AG08396 (cell line): ENCODE results near the gene NEK2.
"Not testable (repeated sequence)": the region's sequence is repeated elsewhere in the genome, so short reads cannot be mapped to it uniquely, and the experiment has no call there.

Experiments used
- DNase-seq: peaks from one replicate; pipeline ENCODE4 v3.0.0; 2012; ENCODE audit warnings: low spot score, mixed read lengths

NEK2 gene

GRCh38 chr1:211632808-211633523, 42.5 kb downstream of the NEK2 start:
- peak; percentile 61 for DNase-seq

- DNase-seq: no peak
Measured at GRCh38 chr1:211632117-211632807, 43.2 kb downstream of the NEK2 start.

- DNase-seq: no peak
Measured at GRCh38 chr1:211631168-211631567, 44.3 kb downstream of the NEK2 start.

DNA sequence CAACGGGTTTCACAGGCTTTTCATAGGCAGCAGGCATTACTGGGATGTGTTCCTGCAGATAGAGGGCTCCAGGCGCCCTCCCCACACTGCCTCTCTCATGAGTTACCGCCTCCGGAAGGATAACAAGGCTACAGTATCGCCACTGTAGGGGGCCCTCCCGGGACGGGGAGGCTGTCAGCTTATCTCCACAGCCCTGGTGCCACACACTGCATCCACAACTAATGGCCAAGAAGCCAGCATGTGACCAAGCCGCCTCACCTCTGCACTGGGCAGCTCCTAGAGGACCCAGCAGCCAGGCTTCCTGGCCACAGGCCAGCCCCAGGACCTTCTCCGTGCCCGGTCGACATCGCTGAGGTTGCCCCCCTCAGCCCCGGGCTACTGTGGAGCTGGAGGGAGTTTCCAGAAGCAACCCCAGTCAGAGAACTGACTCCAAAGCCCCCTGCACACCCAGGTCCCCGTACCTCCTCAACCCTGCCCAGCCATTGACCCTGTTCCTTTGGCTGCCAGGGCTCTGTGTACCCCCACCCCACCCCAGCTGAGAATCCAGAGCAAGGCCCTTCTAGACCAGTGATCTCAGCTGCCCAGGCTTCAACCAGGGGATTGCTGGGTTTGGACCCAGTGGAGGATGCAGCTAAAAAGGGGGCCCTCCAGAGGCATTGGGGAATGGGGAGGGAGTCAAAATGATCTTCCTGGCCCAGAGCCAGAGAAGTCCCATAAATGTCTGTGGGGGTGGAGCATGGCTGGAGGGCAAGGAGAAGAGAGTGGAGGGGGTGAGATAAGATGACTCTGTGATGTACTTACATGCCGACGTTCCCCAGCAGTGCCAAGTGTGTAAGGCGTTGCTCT, 45.0 kb downstream of the NEK2 start:
- DNase-seq: no peak

DNA sequence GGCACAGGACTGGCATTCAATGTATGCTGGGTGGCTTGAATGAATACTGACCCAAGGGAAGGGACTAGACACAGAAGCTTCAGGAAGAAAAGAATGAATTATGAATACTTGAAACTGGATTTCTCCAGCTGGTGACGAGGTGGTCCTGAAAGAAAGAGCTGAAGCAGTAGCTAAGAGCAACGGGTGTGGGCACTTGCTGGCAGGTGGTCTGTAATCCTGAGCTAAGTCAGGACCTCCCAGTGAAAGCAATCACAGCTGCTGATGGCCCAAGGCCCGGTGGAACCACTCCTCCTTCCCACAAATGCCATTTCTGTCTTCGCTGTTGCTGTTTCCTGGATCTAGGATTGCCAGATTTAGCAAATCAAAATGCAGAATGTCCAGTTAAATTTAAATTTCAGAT, 47.0 kb downstream of the NEK2 start:
- DNase-seq: no peak

- DNase-seq: no peak
Measured at GRCh38 chr1:211627259-211627658, 48.2 kb downstream of the NEK2 start.

DNA sequence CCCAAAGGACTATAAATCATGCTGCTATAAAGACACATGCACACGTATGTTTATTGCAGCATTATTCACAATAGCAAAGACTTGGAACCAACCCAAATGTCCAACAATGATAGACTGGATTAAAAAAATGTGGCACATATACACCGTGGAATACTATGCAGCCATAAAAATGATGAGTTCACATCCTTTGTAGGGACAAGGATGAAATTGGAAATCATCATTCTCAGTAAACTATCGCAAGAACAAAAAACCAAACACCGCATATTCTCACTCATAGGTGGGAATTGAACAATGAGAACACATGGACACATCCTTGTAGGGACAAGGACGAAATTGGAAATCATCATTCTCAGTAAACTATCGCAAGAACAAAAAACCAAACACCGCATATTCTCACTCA, 49.6 kb downstream of the NEK2 start:
- not testable (repeated sequence) for DNase-seq

GRCh38 chr1:211625040-211625439, 50.4 kb downstream of the NEK2 start:
- DNase-seq: no peak

DNA sequence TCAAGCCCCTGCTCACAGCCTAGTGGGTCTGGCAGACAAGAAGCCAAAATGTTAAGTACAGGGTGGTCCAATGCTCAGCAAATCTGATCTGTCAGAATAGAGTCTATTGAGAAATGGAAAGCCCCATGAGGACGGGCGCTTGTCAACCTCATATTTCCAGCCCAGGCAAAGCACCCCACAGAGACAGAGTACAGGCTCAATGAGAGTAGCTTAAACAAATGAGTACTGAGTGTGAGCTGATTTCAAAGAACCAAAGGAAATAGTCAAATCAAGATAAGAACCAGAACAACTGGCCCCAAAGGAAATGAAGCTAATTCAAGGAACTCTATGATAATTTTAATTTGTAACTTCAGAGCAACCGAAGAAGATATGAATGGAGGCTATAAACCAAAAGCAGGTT, 51.9 kb downstream of the NEK2 start:
- DNase-seq: no peak

GRCh38 chr1:211621447-211622198, 53.8 kb downstream of the NEK2 start:
- peak; percentile 38 for DNase-seq

GRCh38 chr1:211620097-211620496, 55.3 kb downstream of the NEK2 start:
- no peak for DNase-seq

DNA sequence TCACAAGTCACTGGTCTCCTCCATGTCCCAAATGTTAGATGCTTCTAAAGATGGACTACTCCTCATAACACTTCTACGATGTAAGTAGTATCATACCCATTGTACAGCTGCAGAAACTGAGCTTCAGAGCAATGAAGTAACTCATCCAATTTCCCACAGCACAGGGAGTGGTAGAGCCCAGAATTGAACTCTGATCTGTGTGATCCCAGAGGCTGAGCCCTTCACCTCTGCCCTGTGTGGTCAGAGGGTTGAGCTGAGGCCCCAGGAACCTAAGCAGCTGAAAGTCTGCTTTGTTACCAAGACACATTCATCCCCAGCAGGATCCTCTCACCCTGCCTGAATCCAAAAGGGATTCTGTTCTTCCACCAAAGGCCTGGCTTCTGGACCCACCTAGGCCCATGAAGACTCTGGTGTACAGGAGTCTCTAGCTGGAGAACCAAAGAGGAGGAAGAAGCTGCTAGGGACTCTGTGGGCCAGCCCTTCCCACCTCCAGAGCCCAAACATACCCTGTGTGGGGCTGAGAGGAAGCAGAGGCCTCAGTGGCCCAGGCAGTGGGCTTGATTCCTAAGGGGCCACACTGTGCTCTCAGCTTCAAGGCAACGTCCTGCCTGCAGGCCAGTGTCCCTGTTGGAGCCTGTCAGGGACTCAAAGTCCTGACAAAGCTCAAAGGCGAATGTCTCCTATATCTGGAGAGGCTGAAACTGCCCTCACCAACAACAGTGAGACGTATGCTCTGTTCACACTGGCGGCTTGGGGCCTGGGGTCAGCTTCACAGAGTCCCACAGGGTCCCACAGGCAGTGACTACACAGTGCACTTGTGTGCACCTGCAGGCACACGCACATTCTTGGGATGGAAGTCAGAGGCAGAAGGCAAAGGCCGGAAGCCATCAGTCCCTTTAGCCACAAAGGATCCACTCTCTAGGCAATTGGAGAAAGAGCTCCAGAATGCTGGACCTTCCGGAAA, 56.1 kb downstream of the NEK2 start:
- no peak for DNase-seq

- no peak for DNase-seq
Measured at GRCh38 chr1:211616965-211617297, 58.5 kb downstream of the NEK2 start.

DNA sequence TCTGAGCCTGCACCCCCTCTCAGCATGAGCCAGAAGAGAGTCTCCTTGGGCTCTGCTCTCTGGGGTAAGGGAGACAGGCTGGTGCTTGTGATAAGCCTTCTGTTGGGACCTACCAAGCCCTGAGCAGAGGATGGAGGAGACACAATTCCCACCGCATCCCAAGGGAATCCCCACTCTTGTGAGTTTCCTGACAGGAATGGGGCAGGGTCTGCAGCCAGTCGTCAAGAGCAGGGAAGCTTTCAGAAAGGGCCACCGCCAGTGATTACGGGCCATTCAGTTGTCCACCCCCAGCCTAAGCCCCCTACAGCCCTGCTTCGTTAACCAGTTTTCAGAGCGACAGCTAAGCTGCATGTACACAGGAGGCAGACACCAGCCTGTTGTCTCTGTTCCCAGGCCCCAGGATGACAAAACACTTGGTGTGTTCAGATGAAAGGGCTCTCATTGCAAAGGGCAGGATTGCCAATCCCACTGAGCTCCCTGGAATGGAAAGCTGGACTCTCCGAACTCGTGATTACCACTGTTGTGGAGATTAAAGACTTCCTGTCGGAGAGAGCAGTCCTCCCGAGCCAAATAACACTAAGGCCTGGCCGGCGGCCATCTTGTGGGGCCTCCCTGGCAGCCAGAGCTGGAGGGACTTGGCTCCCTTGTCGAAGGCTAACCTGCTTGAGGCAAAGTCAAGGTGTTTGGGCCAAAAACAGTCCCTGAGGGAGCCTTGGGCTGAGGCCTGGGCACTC, 59.0 kb downstream of the NEK2 start:
- no peak for DNase-seq

GRCh38 chr1:211614615-211615014, 60.8 kb downstream of the NEK2 start:
- DNase-seq: no peak

- DNase-seq: no peak
Measured at GRCh38 chr1:211613951-211614350, 61.5 kb downstream of the NEK2 start.

- DNase-seq: peak; percentile 89
Measured at GRCh38 chr1:211613108-211613947, 62.1 kb downstream of the NEK2 start.

DNA sequence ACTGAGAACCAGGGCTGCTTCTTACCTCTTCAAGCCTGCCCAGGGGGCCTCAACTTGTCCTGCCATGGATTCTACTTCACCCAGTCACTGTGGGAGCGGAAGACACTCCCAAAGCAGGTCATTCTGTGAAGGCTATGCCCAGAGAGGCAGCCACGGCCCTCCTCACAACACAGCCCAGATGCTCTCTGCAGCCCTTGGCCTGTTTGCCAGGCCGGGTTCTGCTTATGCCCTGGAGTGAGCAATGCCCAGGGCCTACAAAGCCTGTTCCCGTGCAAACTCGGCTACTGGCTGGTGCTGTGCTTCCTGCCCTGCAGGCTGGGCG, 62.7 kb downstream of the NEK2 start:
- no peak for DNase-seq
